ENCODE data around the gene JARID2.

JARID2 gene

DNA sequence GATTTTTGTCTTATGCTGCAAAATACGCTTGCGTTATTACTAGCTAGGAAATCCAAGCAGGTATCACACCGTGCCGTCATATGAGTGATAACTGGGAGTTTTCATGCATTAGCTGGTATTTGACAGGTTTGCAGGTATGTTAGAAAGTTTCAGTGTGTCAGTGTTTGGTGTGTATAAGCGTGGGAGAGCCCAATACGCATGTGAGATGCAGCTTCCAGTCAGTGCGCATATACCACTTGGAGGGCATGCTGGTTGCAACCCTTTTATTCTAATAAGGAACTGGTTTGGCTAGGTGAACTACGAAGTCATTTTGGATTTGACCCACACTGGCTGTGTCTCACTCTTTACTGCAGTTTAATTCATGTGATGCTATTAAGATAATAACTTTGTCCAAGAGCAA, 35.1 kb downstream of the JARID2 start:
- TF ChIP-seq GATA3 (IDR thresholded peaks at IDR 0.05; ENCODE audit: low read depth, low read length), result no peak
- no peak for TF ChIP-seq GATA2 (IDR thresholded peaks at IDR 0.05; ENCODE audit: low read depth, low read length)

DNA sequence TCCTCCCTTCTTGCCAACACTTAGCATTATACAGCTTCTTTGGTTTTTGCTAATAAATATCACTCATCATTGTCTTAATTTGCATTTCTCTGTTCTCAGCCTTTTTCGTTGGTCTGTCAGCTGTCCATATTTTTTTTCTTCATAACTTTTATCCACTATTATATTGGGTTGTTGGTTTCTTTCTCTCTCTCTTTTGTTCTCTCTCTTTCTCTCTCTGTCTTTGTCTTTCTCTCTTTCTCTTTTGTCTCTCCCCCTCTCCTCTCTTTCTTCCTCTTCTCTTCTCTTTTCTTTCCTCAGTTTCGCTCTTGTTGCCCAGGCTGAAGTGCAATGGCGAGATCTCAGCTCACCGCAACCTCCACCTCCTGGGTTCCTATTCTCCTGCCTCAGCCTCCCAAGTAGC, 36.5 kb downstream of the JARID2 start:
- no peak for TF ChIP-seq GATA2 (IDR thresholded peaks at IDR 0.05; ENCODE audit: low read depth, low read length)
- TF ChIP-seq GATA3 (IDR thresholded peaks at IDR 0.05; ENCODE audit: low read depth, low read length), result no peak

DNA sequence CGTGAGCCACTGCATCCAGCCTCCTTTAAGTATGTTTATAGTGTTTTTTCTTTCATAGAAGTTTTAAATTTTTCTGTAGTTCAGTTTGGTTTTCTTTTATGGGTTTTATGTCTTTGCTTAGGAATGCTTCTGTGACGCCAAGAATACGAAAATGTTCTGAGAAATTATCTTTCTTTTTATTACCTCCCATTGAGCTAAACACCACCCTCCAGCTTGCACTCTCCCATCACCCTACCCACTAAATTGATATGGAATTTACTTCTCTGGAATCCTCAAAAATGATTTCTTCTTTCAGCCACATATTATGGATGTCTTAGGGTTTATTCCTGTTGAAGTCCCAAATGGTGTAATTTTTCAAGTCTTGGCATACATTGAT, 38.1 kb downstream of the JARID2 start:
- TF ChIP-seq GATA3 (IDR thresholded peaks at IDR 0.05; ENCODE audit: low read depth, low read length), result no peak
- no peak for TF ChIP-seq GATA2 (IDR thresholded peaks at IDR 0.05; ENCODE audit: low read depth, low read length)

DNA sequence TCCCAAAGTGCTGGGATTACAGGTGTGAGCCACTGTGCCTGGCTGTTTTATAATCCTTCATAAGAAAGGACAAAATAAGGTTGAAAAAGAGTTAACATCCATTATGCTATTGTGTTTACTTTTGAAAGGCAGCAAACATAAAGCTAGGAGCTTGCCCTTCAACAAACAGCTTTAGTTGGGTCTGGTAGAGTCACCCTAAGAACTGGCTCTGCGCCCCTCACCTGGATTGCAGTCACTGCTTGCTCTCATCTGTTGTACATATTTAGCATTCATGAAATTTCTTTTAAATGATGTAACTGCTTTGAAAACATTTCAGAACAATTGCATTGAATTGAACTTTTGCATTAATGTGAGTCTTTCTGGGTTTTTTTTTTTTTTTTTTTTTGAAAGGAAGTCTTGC, 38.9 kb downstream of the JARID2 start:
- no peak for TF ChIP-seq GATA2 (IDR thresholded peaks at IDR 0.05; ENCODE audit: low read depth, low read length)
- TF ChIP-seq GATA3 (IDR thresholded peaks at IDR 0.05; ENCODE audit: low read depth, low read length), result no peak

DNA sequence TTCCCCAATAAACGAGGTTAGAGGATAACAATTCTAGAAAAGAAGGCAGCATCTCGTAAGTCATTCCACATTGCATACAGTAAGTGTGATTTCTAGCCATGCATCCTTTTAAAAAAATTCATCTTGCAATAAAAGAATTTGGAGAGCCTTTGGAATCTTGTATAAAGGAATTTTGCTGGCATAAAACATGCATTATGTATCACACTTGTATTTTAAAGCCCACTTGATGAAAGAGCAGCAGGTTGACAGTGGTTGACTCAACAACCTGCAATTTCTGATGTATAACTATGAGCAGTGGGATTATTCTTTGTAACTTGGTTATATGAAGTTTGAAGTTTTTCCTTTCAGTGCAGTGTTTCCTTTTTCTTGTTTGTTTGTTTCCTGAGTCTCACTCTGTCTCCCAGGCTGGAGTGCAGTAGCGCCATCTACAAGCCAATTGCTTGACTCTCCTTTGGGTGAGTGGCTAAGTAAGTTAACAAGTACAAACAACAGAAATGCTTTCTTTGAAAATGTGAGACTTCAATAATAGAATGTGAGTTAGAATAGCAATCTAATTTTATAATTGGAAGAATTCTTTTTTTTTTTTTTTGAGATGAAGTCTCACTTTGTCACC, 39.9 kb downstream of the JARID2 start:
- TF ChIP-seq GATA2 (IDR thresholded peaks at IDR 0.05; ENCODE audit: low read depth, low read length) (no peak), GATA3 (IDR thresholded peaks at IDR 0.05; ENCODE audit: low read depth, low read length) (no peak)

DNA sequence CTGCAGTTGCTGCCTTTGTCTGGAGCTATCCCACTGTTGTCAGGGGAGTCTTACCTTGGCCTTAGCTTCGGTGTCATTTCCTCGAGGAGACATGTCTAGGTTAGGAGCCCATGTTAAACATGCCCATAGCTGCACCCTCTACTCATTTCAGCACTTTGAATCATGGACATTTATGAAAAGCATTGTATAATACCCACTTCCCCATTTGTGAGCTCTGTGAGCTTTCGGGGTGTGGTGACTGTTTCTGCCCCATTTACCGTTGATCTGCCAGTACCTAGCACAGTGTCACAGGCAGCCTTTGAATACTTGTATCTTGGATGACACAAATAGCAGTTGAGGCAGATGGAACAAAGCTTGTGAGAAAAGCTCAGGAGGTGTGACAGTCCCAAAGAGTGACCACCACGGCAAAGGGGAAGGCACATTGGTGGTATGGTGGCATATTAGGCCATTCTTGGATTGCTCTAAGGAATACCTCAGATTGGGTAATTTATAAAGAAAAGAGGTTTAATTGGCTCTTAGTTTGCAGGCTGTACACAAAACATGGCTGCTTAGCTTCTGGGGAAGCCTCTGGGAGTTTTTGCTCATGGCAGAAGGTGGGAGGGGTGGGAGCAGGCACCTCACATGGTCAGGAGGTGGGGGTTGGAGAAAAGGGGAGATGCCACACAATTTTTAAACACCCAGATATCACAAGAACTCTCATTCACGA, 42.0 kb downstream of the JARID2 start:
- TF ChIP-seq GATA3 (IDR thresholded peaks at IDR 0.05; ENCODE audit: low read depth, low read length) (no peak), GATA2 (IDR thresholded peaks at IDR 0.05; ENCODE audit: low read depth, low read length) (no peak)

DNA sequence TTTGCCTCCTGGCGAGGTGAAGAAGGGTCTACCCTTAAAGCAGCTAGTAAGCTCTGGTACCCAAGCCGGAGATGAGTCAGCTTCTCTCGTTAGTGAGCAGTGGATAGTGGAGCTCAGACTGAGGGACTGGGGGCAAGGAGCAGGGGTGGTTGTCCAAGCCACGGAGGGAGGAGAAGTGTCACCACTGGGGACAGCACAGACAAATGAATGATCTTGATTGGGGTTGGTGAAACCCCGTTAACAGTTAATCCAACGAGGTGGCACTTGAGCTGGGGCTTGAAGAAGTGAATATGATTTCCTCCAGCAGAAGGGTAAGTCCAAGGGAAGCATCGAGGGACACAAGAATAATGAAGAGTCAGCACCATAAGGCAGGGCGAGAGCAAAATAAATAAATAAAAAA, 43.0 kb downstream of the JARID2 start:
- no peak for TF ChIP-seq GATA2 (IDR thresholded peaks at IDR 0.05; ENCODE audit: low read depth, low read length)
- TF ChIP-seq GATA3 (IDR thresholded peaks at IDR 0.05; ENCODE audit: low read depth, low read length), result no peak

DNA sequence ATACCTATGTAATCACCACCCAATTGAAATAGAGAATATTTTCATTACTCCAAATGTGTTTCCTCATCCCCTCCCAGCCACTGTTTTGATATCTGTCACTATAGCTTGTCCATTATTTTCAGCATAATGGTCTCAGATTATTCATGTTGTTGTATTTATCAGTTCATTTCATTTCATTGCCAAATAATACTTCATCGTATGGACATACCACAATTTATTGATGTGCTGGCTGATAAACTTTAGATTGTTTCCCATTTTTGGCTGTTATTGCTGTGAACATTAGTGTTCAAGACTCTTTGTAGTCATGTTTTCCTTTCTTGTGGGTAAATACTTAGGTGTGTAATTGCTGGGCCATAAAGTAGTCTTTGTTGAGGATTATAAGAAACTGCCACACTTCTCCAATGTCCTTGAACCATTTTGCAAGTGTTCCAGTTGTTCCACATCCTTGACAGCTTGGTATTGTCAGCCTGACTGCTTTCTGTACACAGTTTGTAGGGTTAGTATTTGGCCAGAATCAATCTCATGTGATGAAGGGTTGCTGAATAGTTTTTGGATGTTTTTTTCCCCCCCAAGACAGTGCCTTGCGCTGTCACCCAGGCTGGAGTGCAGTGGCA, 44.3 kb downstream of the JARID2 start:
- TF ChIP-seq GATA3 (IDR thresholded peaks at IDR 0.05; ENCODE audit: low read depth, low read length) (no peak), GATA2 (IDR thresholded peaks at IDR 0.05; ENCODE audit: low read depth, low read length) (no peak)

DNA sequence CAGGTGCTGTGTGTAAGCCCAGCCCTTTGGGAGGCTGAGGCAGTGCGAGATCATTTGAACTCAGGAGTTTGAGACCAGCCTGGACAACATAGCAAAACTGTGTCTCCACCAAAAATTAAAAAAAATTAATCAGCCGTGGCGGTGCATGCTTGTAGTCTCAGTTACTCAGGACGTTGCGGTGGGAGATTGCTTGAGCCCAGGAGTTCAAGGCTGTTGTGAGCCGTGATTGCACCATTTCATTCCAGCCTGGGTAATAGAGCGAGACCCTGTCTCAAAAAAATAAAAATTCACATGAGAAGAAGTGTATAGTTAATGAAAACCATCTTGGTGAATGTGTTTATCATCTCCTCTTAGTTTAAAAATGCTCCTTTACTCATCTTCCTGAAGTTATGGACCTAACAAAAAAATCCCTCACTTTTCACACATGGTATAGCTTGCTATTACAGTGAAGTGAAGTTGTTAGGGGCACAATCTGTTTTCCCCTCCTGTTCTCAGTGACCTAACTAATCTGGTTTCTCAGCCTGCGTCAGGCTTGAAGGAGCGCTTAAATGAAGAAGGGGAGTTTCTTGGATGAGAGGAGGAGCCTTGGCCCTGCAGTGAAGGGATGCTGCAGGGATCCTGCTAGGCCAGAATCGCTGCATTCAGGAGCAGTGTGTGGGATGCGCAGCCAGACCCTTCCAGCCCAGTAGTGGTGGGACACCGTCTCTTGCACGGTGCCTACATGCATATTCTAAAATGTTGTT, 45.3 kb downstream of the JARID2 start:
- TF ChIP-seq GATA3 (IDR thresholded peaks at IDR 0.05; ENCODE audit: low read depth, low read length) (no peak), GATA2 (IDR thresholded peaks at IDR 0.05; ENCODE audit: low read depth, low read length) (no peak)

DNA sequence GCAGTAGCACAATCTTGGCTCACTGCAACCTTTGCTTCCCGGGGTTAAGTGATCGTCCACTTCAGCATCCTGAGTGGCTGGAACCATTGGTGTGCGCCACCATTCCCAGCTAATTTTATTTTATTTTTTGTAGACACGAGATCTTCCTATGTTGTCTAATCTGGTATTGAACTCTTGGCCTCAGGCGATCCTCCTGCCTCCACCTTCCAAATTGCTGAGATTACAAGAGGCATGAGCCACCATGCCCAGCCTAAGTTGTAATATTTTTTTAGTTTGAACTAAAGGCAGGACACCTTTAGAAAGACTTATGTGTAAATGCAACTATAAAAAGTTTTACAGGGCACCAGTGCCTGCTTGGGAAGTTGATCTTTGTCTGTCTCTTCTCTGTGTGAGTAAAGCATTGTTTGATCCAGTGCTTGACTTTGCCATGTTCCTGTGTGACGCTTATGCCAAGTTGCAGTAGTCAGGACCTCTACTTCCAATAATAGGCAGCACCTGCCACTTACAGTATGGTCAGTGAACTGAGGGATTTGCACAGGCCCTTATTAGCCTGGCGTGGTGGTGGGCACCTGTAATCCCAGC, 46.9 kb downstream of the JARID2 start:
- TF ChIP-seq GATA2 (IDR thresholded peaks at IDR 0.05; ENCODE audit: low read depth, low read length) (no peak), GATA3 (IDR thresholded peaks at IDR 0.05; ENCODE audit: low read depth, low read length) (no peak)

DNA sequence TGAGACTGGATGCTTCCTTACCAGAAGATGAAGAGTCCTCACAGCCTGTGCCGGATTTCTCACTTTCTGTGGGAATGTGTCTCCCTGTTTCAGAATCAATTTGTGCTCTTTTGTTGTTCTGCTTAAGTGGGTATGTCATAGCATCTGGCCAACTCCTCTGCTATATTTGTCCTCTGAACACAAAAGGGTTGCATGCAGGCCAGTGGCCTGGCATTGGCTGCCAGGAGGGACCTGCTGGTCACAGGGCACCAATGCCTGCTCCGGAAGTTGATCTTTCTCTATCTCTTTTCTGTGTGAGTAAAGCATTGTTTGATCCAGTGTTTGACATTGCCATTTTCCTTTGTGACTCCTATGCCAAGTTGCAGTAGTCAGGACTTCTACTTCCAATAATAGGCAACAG, 47.8 kb downstream of the JARID2 start:
- TF ChIP-seq GATA2 (IDR thresholded peaks at IDR 0.05; ENCODE audit: low read depth, low read length), result no peak
- TF ChIP-seq GATA3 (IDR thresholded peaks at IDR 0.05; ENCODE audit: low read depth, low read length), result no peak

DNA sequence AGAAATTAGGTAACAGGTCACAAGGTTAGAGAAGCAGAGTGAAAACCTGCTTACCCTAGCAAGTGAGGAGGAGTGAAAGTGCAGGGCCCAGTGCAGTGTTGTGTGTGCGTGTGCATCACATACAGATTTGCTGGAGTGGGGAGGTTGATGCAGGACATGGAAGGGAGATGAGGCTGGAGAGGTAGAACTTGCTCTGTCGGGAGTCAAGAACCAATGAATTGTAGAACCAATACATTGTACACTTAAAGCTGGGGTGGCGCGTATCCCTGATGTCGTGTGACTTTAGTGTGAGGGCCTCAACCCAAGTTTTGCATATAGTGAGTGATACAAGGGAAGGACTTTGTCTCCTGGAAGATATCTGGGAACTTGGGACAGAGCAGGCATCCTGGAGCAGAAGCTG, 48.6 kb downstream of the JARID2 start:
- no peak for TF ChIP-seq GATA2 (IDR thresholded peaks at IDR 0.05; ENCODE audit: low read depth, low read length)
- no peak for TF ChIP-seq GATA3 (IDR thresholded peaks at IDR 0.05; ENCODE audit: low read depth, low read length)

DNA sequence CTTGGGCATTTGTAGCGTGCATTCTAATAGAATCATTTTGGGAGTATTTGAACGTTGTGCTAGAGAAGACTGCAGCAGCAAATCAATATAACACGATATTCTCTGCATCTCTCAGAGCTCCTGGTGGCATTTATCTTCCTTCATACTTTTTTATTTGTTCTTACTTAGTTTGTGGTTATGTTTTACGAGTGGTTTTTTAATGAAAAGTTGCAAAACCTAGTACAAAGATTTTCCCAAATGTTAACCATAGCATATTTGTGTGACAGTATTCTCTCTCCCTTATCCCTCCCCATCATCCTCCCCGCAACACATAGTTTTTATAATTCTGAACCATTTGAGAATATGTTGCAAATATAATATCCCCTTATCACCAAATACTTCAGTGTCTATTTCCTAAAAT, 50.4 kb downstream of the JARID2 start:
- TF ChIP-seq GATA3 (IDR thresholded peaks at IDR 0.05; ENCODE audit: low read depth, low read length), result no peak
- no peak for TF ChIP-seq GATA2 (IDR thresholded peaks at IDR 0.05; ENCODE audit: low read depth, low read length)

DNA sequence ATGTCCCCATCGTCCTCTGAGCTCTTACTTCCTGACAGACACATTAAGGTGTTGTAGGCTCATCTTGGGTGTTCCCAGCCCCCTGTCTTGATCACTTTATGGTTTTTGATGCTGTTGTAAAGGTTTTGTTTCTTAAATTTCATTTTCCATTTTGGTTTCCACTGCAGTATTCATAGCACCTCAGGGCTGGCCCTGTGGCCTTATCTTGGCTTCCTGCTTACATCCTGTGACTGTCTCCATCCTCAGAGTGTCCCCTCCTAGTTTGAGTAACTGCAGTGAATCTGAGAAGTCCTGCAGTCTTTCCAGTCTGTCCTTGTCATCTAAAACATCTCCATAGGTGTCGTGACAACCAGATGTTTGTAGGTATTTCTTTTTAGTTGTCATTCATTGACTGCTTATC, 50.9 kb downstream of the JARID2 start:
- TF ChIP-seq GATA2 (IDR thresholded peaks at IDR 0.05; ENCODE audit: low read depth, low read length) (no peak), GATA3 (IDR thresholded peaks at IDR 0.05; ENCODE audit: low read depth, low read length) (no peak)

Data from SH-SY5Y (cell line).